HEK293 (cell line): ENCODE measurements around the gene KLHDC9.
"Not testable (repeated sequence)": the region's sequence is repeated elsewhere in the genome, so short reads cannot be mapped to it uniquely, and the experiment has no call there.

Experiments
- CTCF ChIA-PET: fragments of 350-600 bp; formaldehyde crosslinking; extraction: SDS; loops from one replicate; lab custom pipeline; 2021; ENCODE audit warnings: antibody characterized with exemption; lab: Yijun Ruan, JAX
- POLR2A ChIA-PET: fragments of 300-600 bp; formaldehyde crosslinking; extraction: SDS; loops from one replicate; lab custom pipeline; 2020; ENCODE audit warnings: antibody characterized with exemption, inconsistent platforms; lab: Yijun Ruan, JAX
- H3K27ac ChIP-seq: fragments of 200-500 bp; sonication (Bioruptor generic); 2 replicates; pipeline ENCODE4 v1.5.1; 2014; ENCODE audit warnings: low read depth, low read length, control low read depth, inconsistent platforms; ENCODE audit errors: extremely low read depth
- H3K36me3 ChIP-seq, 2 experiments: fragments of 200-500 bp in 1 of 2; sonication (Bioruptor generic) in 1 of 2; 1 replicate in 1 of 2; 2 replicates in 1 of 2; pipeline ENCODE4 v1.5.1; 2014 to 2017; ENCODE audit warnings: inconsistent platforms in 2 of 2, low read length in 2 of 2; ENCODE audit not compliant: control insufficient read depth in 2 of 2, insufficient read depth in 1 of 2
- H3K4me1 ChIP-seq: fragments of 200-500 bp; sonication (Bioruptor generic); 2 replicates; pipeline ENCODE4 v1.5.1; 2014; ENCODE audit warnings: mild to moderate bottlenecking, low read length, inconsistent platforms; ENCODE audit not compliant: control insufficient read depth, insufficient read depth
- H3K4me3 ChIP-seq: 2 replicates; pipeline ENCODE4 v1.5.1; 2011; ENCODE audit warnings: low read depth, mild to moderate bottlenecking, control low read depth, low read length, moderate library complexity
- H3K9me3 ChIP-seq: fragments of 200-500 bp; sonication (Bioruptor generic); 2 replicates; pipeline ENCODE4 v1.5.1; 2014; ENCODE audit warnings: low read depth, low read length, inconsistent platforms; ENCODE audit not compliant: control insufficient read depth, insufficient read depth
- EGR2 ChIP-seq: fragments of 450-650 bp; formaldehyde crosslinking; IDR thresholded peaks from 2 replicates; pipeline ENCODE4 v1.5.1; 2016; ENCODE audit warnings: low read depth, missing biosample characterization, missing genetic modification characterization
- KLF10 ChIP-seq: fragments of 450-650 bp; IDR thresholded peaks from 2 replicates; pipeline ENCODE4 v1.5.1; 2018; ENCODE audit warnings: missing biosample characterization, mild to moderate bottlenecking, missing genetic modification characterization
- KLF16 ChIP-seq: fragments of 450-650 bp; formaldehyde crosslinking; IDR thresholded peaks from 2 replicates; pipeline ENCODE4 v1.5.1; 2017; ENCODE audit warnings: missing biosample characterization, missing genetic modification characterization
- SCRT1 ChIP-seq: fragments of 450-650 bp; formaldehyde crosslinking; IDR thresholded peaks from 2 replicates; pipeline ENCODE4 v1.5.1; 2016; ENCODE audit warnings: missing biosample characterization, missing genetic modification characterization, borderline replicate concordance
- ZBTB11 ChIP-seq: fragments of 450-650 bp; formaldehyde crosslinking; conservative IDR thresholded peaks from 2 replicates; pipeline ENCODE4 v1.5.1; 2016; ENCODE audit warnings: low read depth, missing biosample characterization, missing genetic modification characterization
- ZEB2 ChIP-seq: fragments of 450-650 bp; formaldehyde crosslinking; IDR thresholded peaks from 2 replicates; pipeline ENCODE4 v1.5.1; 2016; ENCODE audit warnings: missing biosample characterization, missing genetic modification characterization
- ZFHX2 ChIP-seq: fragments of 450-650 bp; formaldehyde crosslinking; conservative IDR thresholded peaks from 2 replicates; pipeline ENCODE4 v1.5.1; 2016; ENCODE audit warnings: missing biosample characterization, missing genetic modification characterization
- ZNF121 ChIP-seq: fragments of 450-650 bp; formaldehyde crosslinking; IDR thresholded peaks from 2 replicates; pipeline ENCODE4 v1.5.1; 2016; ENCODE audit warnings: missing biosample characterization, missing genetic modification characterization
- ZNF140 ChIP-seq: fragments of 450-650 bp; formaldehyde crosslinking; IDR thresholded peaks from 2 replicates; pipeline ENCODE4 v1.5.1; 2016; ENCODE audit warnings: missing biosample characterization, missing genetic modification characterization
- ZNF202 ChIP-seq: fragments of 450-650 bp; formaldehyde crosslinking; IDR thresholded peaks from 2 replicates; pipeline ENCODE4 v1.5.1; 2016; ENCODE audit warnings: missing biosample characterization, missing genetic modification characterization, borderline replicate concordance
- ZNF292 ChIP-seq: fragments of 450-650 bp; formaldehyde crosslinking; IDR thresholded peaks from 2 replicates; pipeline ENCODE4 v1.5.1; 2016; ENCODE audit warnings: low read depth, missing biosample characterization, missing genetic modification characterization, borderline replicate concordance
- ZNF391 ChIP-seq: fragments of 450-650 bp; formaldehyde crosslinking; IDR thresholded peaks from 2 replicates; pipeline ENCODE4 v1.5.1; 2016; ENCODE audit warnings: low read depth, missing biosample characterization, missing genetic modification characterization, borderline replicate concordance
- ZNF544 ChIP-seq: fragments of 450-650 bp; formaldehyde crosslinking; IDR thresholded peaks from 2 replicates; pipeline ENCODE4 v1.5.0; 2017; ENCODE audit warnings: missing biosample characterization, missing genetic modification characterization
- ZNF558 ChIP-seq: fragments of 450-650 bp; formaldehyde crosslinking; IDR thresholded peaks from 2 replicates; pipeline ENCODE4 v1.5.1; 2016; ENCODE audit warnings: missing biosample characterization, missing genetic modification characterization
- ZNF585B ChIP-seq: fragments of 450-650 bp; formaldehyde crosslinking; IDR thresholded peaks from 2 replicates; pipeline ENCODE4 v1.5.1; 2016; ENCODE audit warnings: missing biosample characterization, missing genetic modification characterization
- ZNF645 ChIP-seq: fragments of 450-650 bp; formaldehyde crosslinking; IDR thresholded peaks from 2 replicates; pipeline ENCODE4; 2016; ENCODE audit warnings: missing biosample characterization, missing genetic modification characterization
- ZNF664 ChIP-seq: fragments of 450-650 bp; formaldehyde crosslinking; IDR thresholded peaks from 2 replicates; pipeline ENCODE4 v1.5.1; 2016; ENCODE audit warnings: missing biosample characterization, missing genetic modification characterization

The KLHDC9 gene

GRCh38 chr1:161054805-161055204, 43.4 kb upstream of the KLHDC9 start:
- Histone ChIP-seq H3K36me3 (no peaks in the 10 kb centered on the region), H3K9me3 (no peaks in the 10 kb centered on the region), H3K4me1 (no peaks in the 10 kb centered on the region), H3K27ac (no peak overlapping the region), H3K4me3 (no peak overlapping the region)
- no peak for TF ChIP-seq ZNF645 (tag by site-specific recombination)
- no peak for TF ChIP-seq SCRT1
- TF ChIP-seq ZNF585B = no peak
- no peak for TF ChIP-seq ZNF391
- CTCF ChIA-PET = interaction anchor here (0.6 to 1.9 kb wide), 6 partner anchors 9 to 678 kb away, joined by 3 to 7 read pairs (median 3); partner anchors contain the start of gene USF1
- POLR2A ChIA-PET = interaction anchor here (1.7 kb wide), 1 partner anchor 9 kb away, joined by 8 read pairs; the partner anchor contains the start of gene USF1

GRCh38 chr1:161059293-161059692, 38.9 kb upstream of the KLHDC9 start:
- TF ChIP-seq KLF16 (tag by site-specific recombination) (no peak), EGR2 (tag by site-specific recombination) (peak; percentile 50; the same call in 1 of the 2 replicates), ZFHX2 (tag by site-specific recombination) (0 out of 2 replicates have a peak, but pooled peaks have one; percentile 2)
- TF ChIP-seq, all 188 proteins: peak for 2
- Histone ChIP-seq H3K4me3 (no peak overlapping the region), H3K9me3 (no peaks in the 10 kb centered on the region), H3K36me3 (no peaks in the 10 kb centered on the region), H3K4me1 (no peaks in the 10 kb centered on the region), H3K27ac (no peak overlapping the region)
- POLR2A ChIA-PET = interaction anchor here (1.0 kb wide), 1 partner anchor 14 kb away, joined by 4 read pairs; the partner anchor contains the start of gene USF1
- CTCF ChIA-PET = interaction anchor here (0.6 kb wide), 1 partner anchor 160 kb away, joined by 4 read pairs; no protein-coding TSS in a partner anchor

GRCh38 chr1:161061419-161061818, 36.7 kb upstream of the KLHDC9 start:
- Histone ChIP-seq H3K4me3 (no peak overlapping the region), H3K27ac (no peak overlapping the region), H3K9me3 (no peaks in the 10 kb centered on the region), H3K36me3 (no peaks in the 10 kb centered on the region), H3K4me1 (no peaks in the 10 kb centered on the region)
- TF ChIP-seq ZNF544 = no peak
- TF ChIP-seq ZEB2 (tag by site-specific recombination) = no peak
- no peak for TF ChIP-seq KLF10 (tag by site-specific recombination)
- no peak for TF ChIP-seq ZNF121
- POLR2A ChIA-PET = no interaction called here
- CTCF ChIA-PET = interaction anchor here (0.6 to 0.7 kb wide), 2 partner anchors 15 to 42 kb away, joined by 3 to 4 read pairs; partner anchors contain the start of gene USF1

- H3K27ac ChIP-seq, H3K36me3 ChIP-seq, H3K4me3 ChIP-seq, H3K9me3 ChIP-seq, POLR2A ChIA-PET, H3K4me1 ChIP-seq, CTCF ChIA-PET: not testable (repeated sequence)
Observed at GRCh38 chr1:161063936-161064335, 34.2 kb upstream of the KLHDC9 start.

- POLR2A ChIA-PET, H3K4me1 ChIP-seq, H3K36me3 ChIP-seq, H3K27ac ChIP-seq, H3K9me3 ChIP-seq, H3K4me3 ChIP-seq: not testable (repeated sequence)
- CTCF ChIA-PET = interaction anchor here (1.0 kb wide), 1 partner anchor 68 kb away, joined by 5 read pairs; no protein-coding TSS in a partner anchor
- TF ChIP-seq ZBTB11 = peak; percentile 69
- 0 out of 2 replicates have a peak, but pooled peaks have one; percentile 14 for TF ChIP-seq ZNF202
- TF ChIP-seq ZNF292 (tag by site-specific recombination) = peak; percentile 34; the same call in 1 of the 2 replicates
- TF ChIP-seq ZNF558 = peak; percentile 62
- TF ChIP-seq ZNF664 (tag by site-specific recombination) = peak; percentile 80
- TF ChIP-seq ZNF140 (tag by site-specific recombination) = peak; percentile 67; the same call in 1 of the 2 replicates
Observed at GRCh38 chr1:161065681-161066080, 32.5 kb upstream of the KLHDC9 start.
